GM13977 (cell line): ENCODE results near the gene COL4A4.

Experiments used
- DNase-seq: peaks from one replicate; pipeline ENCODE4 v3.0.0; 2012; ENCODE audit warnings: low spot score
- CTCF ChIP-seq: IDR thresholded peaks from 2 replicates; pipeline ENCODE4 v1.5.1; 2012; ENCODE audit warnings: mild to moderate bottlenecking, control low read depth; ENCODE audit not compliant: insufficient read depth; ENCODE audit errors: extremely low read depth, missing control alignments
- in situ Hi-C: fragments of 300-500 bp; cut with MboI; formaldehyde crosslinking; loops from one replicate; pipeline ENCODE4 v1.12.0; 2022; ENCODE audit warnings: low sequenced_read_pairs, low pct_unique_long_range_greater_than_20kb, mixed read lengths, inconsistent platforms; ENCODE audit not compliant: unreplicated experiment

Gene COL4A4

GRCh38 chr2:227123697-227124096 is 40.3 kb downstream of the COL4A4 start:
- TF ChIP-seq CTCF = no peak
- DNase-seq = no peak
- in situ Hi-C loops = loop anchor here (25.0 kb wide), 1 partner anchor 311 kb away; no protein-coding TSS in a partner anchor

- in situ Hi-C loops = loop anchor here (25.0 kb wide), 1 partner anchor 306 kb away; no protein-coding TSS in a partner anchor
- DNase-seq = no peak
- TF ChIP-seq CTCF = no peak
Measured at GRCh38 chr2:227118353-227118752, 45.7 kb downstream of the COL4A4 start.

- no peak for TF ChIP-seq CTCF
- DNase-seq = no peak
- in situ Hi-C loops = loop anchor here (25.0 kb wide), 1 partner anchor 306 kb away; no protein-coding TSS in a partner anchor
Measured at GRCh38 chr2:227117852-227118251, 46.2 kb downstream of the COL4A4 start.

GRCh38 chr2:227117027-227117426 is 47.0 kb downstream of the COL4A4 start:
- TF ChIP-seq CTCF = no peak
- DNase-seq = peak; percentile 29
- in situ Hi-C loops = loop anchor here (25.0 kb wide), 1 partner anchor 305 kb away; no protein-coding TSS in a partner anchor

- no peak for TF ChIP-seq CTCF
- in situ Hi-C loops = loop anchor here (25.0 kb wide), 1 partner anchor 303 kb away; no protein-coding TSS in a partner anchor
- no peak for DNase-seq
Measured at GRCh38 chr2:227115761-227116160, 48.2 kb downstream of the COL4A4 start.

- in situ Hi-C loops = loop anchor here (25.0 kb wide), 1 partner anchor 295 kb away; no protein-coding TSS in a partner anchor
- peak; percentile 69 for TF ChIP-seq CTCF
- peak; percentile 29 for DNase-seq
Measured at GRCh38 chr2:227106845-227107759, 56.9 kb downstream of the COL4A4 start.
